Smooth muscle cell (in vitro differentiated cells): ENCODE data around the gene PHLDA2. TPM values are rescaled to one million over a fixed set of nuclear protein-coding genes. Genes with fewer than 3 reads are reported as not detected.

ENCODE experiments used
- DNase-seq: peaks from one replicate; lab custom pipeline; 2025; ENCODE audit not compliant: unreplicated experiment; lab: John Stamatoyannopoulos, UW
- H2AFZ ChIP-seq: fragments of 200-600 bp; sonication (generic); 2 replicates; pipeline ENCODE4 v1.6.0; 2016; ENCODE audit warnings: antibody characterized with exemption, low read depth, mild to moderate bottlenecking
- H3F3A ChIP-seq: fragments of 200-600 bp; sonication (generic); 2 replicates; pipeline ENCODE4 v1.6.0; 2017; ENCODE audit warnings: antibody characterized with exemption, low read depth
- H3K27ac ChIP-seq: fragments of 200-600 bp; sonication (generic); 2 replicates; pipeline ENCODE4 v1.5.1; 2016; ENCODE audit warnings: low read depth, mild to moderate bottlenecking
- H3K27me3 ChIP-seq: fragments of 200-600 bp; sonication (generic); 2 replicates; pipeline ENCODE4 v1.6.1; 2016; ENCODE audit warnings: low read depth, mild to moderate bottlenecking
- H3K36me3 ChIP-seq: fragments of 200-600 bp; sonication (generic); 2 replicates; pipeline ENCODE4 v1.5.1; 2016; ENCODE audit warnings: low read depth
- H3K4me1 ChIP-seq: fragments of 200-600 bp; sonication (generic); 2 replicates; pipeline ENCODE4 v1.5.1; 2016; ENCODE audit warnings: low read depth
- H3K4me2 ChIP-seq: fragments of 200-600 bp; sonication (generic); 2 replicates; pipeline ENCODE4 v1.6.0; 2016; ENCODE audit warnings: mild to moderate bottlenecking
- H3K4me3 ChIP-seq: fragments of 200-600 bp; sonication (generic); 2 replicates; pipeline ENCODE4 v1.5.1; 2016; ENCODE audit warnings: mild to moderate bottlenecking
- H3K79me2 ChIP-seq: fragments of 200-600 bp; sonication (generic); 2 replicates; pipeline ENCODE4 v1.6.0; 2016; ENCODE audit warnings: low read depth, mild to moderate bottlenecking
- H3K9ac ChIP-seq: fragments of 200-600 bp; sonication (generic); 2 replicates; pipeline ENCODE4 v1.6.0; 2016; ENCODE audit warnings: low read depth
- H3K9me3 ChIP-seq: fragments of 200-600 bp; sonication (generic); replicated peaks from 2 replicates; pipeline ENCODE4 v1.5.1; 2016; ENCODE audit warnings: low read depth
- H4K20me1 ChIP-seq: fragments of 200-600 bp; sonication (generic); 2 replicates; pipeline ENCODE4 v1.6.0; 2016; ENCODE audit warnings: low read depth
- CTCF ChIP-seq: fragments of 200-600 bp; sonication (generic); IDR thresholded peaks from 2 replicates; pipeline ENCODE4 v1.5.1; 2017; ENCODE audit warnings: borderline replicate concordance, mild to moderate bottlenecking, antibody characterized with exemption; ENCODE audit not compliant: insufficient read depth, poor library complexity, severe bottlenecking
- WGBS: methylation state at CpG from one replicate; pipeline ENCODE4 v1.1.7; 2016; ENCODE audit warnings: low lambda C conversion rate; 5-methylcytosine and 5-hydroxymethylcytosine counted together
- polyA plus RNA-seq: library from polyadenylated mRNA; unstranded; fragments of >200 nt; fragmentation: Nextera tagmentation; extraction: Ambion mirVana; gene quantifications from 2 replicates; pipeline ENCODE4 v1.2.1, GENCODE V29; 2016
- total RNA-seq: library from RNA; depleted of rRNA; stranded (reverse); fragments of >200 nt; gene quantifications from 2 replicates; pipeline ENCODE4 v1.2.3, GENCODE V29; 2014

PHLDA2 gene
- total and polyA plus RNA-seq, 2 experiments from 2014 or later, result 11.0 to 89.3 TPM

GRCh38 chr11:2889362-2890273 lies 39.6 kb downstream of the PHLDA2 start:
- peaks cover 11% of the 10 kb centered on the region for H3K4me1 ChIP-seq
- 88% methylated on average over 16 of the region's 16 CpGs for WGBS

GRCh38 chr11:2888266-2888968 lies 40.8 kb downstream of the PHLDA2 start:
- H3K4me2 ChIP-seq, result no peak overlapping the region
- peak; percentile 66 for DNase-seq
- no peak overlapping the region for H3K4me3 ChIP-seq
- no peak overlapping the region for H3K27ac ChIP-seq
- H4K20me1 ChIP-seq, result peaks cover 16% of the 10 kb centered on the region
- H3K36me3 ChIP-seq, result no peaks in the 10 kb centered on the region
- H2AFZ ChIP-seq, result no peak overlapping the region
- 37% methylated on average over 23 of the region's 25 CpGs for WGBS
- H3K9ac ChIP-seq, result no peak overlapping the region
- H3K9me3 ChIP-seq, result no peaks in the 10 kb centered on the region
- H3K79me2 ChIP-seq, result peaks cover 15% of the 10 kb centered on the region
- peaks cover 20% of the 10 kb centered on the region for H3F3A ChIP-seq
- TF ChIP-seq CTCF, result peak; percentile 92
- H3K27me3 ChIP-seq, result no peaks in the 10 kb centered on the region
- H3K4me1 ChIP-seq, result peaks cover 13% of the 10 kb centered on the region

More at GRCh38 chr11:2889362-2890273, 39.6 kb downstream of the PHLDA2 start:
- no peak for TF ChIP-seq CTCF
- DNase-seq, result no peak
- Histone ChIP-seq H4K20me1 (peaks cover 6% of the 10 kb centered on the region), H3K9me3 (no peaks in the 10 kb centered on the region), H3K4me2 (no peak overlapping the region), H3K27me3 (no peaks in the 10 kb centered on the region), H3K79me2 (peaks cover 5% of the 10 kb centered on the region), H3K9ac (no peak overlapping the region), H3K4me3 (no peak overlapping the region), H3K36me3 (no peaks in the 10 kb centered on the region), H2AFZ (no peak overlapping the region), H3K27ac (no peak overlapping the region), H3F3A (peaks cover 20% of the 10 kb centered on the region)

- H2AFZ ChIP-seq, result no peak overlapping the region
- no peak overlapping the region for H3K9ac ChIP-seq
- H3K4me2 ChIP-seq, result no peak overlapping the region
- no peaks in the 10 kb centered on the region for H3K27me3 ChIP-seq
- H3K4me3 ChIP-seq, result no peak overlapping the region
- H3K36me3 ChIP-seq, result no peaks in the 10 kb centered on the region
- no peak for DNase-seq
- peaks cover 22% of the 10 kb centered on the region for H3K79me2 ChIP-seq
- peaks cover 20% of the 10 kb centered on the region for H3F3A ChIP-seq
- peaks cover 21% of the 10 kb centered on the region for H3K4me1 ChIP-seq
- H4K20me1 ChIP-seq, result peaks cover 23% of the 10 kb centered on the region
- no peaks in the 10 kb centered on the region for H3K9me3 ChIP-seq
- no peak for TF ChIP-seq CTCF
- 84% methylated on average over 11 of the region's 11 CpGs for WGBS
- H3K27ac ChIP-seq, result no peak overlapping the region
These were observed 41.6 kb downstream of the PHLDA2 start for GRCh38 chr11:2887515-2888195.
